Measurements from ENCODE around the gene HNRNPDL. TPM values are rescaled to one million over a fixed set of nuclear protein-coding genes. Genes with fewer than 3 reads are reported as not detected.
"Not testable (repeated sequence)": the region's sequence is repeated elsewhere in the genome, so short reads cannot be mapped to it uniquely, and the experiment has no call there.

HNRNPDL gene
- total RNA-seq (2014; rRNA removed; shearing (Covaris generic)) (224 and 319 TPM in 2 replicates), total RNA-seq (2022) (394 and 425 TPM in 2 replicates), Bru-seq, nascent RNA (percentile 100 among the genes with signal in this experiment), BruChase-seq, experiment 1, labeled RNA remaining after a 6-hour chase (percentile 99 among the genes with signal in this experiment), BruChase-seq, experiment 2, labeled RNA remaining after a 2-hour chase (percentile 100 among the genes with signal in this experiment)
- long read RNA-seq, transcript HNRNPDL-202 (9 exons, 1,402 nt) = minor isoform, 55 of 586 reads
- long read RNA-seq, transcript HNRNPDL-204 (7 exons, 2,404 nt) = minor isoform, 126 of 586 reads
- long read RNA-seq, transcript HNRNPDL-201 (8 exons, 3,781 nt) = major isoform, 262 of 586 reads
- long read RNA-seq, partial matches to known transcripts = 84 of 586 reads
- long read RNA-seq, other reads (novel, unspliced or antisense) = 52 of 586 reads

- Histone ChIP-seq H2AFZ (ENCODE audit: low read length) (peak within 1 kb of the TSS; percentile 59; the same call in 1 of the 2 replicates), H3K79me2 (ENCODE audit: insufficient read depth, low read depth, low read length) (peaks cover 86% of the 10 kb centered on the region), H4K20me1 (ENCODE audit: insufficient read depth, low read length) (peaks cover 55% of the 10 kb centered on the region), H3K9me3 (ENCODE audit: low read length) (no peaks in the 10 kb centered on the region), H3K4me1 (ENCODE audit: insufficient read depth, low read length, poor library complexity, severe bottlenecking) (peaks cover 53% of the 10 kb centered on the region), H3K4me2 (ENCODE audit: low read length) (peak within 1 kb of the TSS; percentile 80), H3K4me3 (ENCODE audit: low read depth, low read length, poor library complexity, severe bottlenecking) (peak within 1 kb of the TSS; percentile 99), H3K27ac (ENCODE audit: low read depth, low read length, poor library complexity, severe bottlenecking) (peak within 1 kb of the TSS; percentile 90), H3K36me3 (ENCODE audit: insufficient read depth, low read length) (peaks cover 69% of the 10 kb centered on the region), H3K9me2 (ENCODE audit: insufficient read depth, low read length) (no peaks in the 10 kb centered on the region)
- ChIA-PET CTCF (ENCODE audit: unreplicated experiment) (interaction anchor here (0.6 to 1.3 kb wide), 2 partner anchors 10 to 32 kb away, joined by 3 to 4 read pairs; no protein-coding TSS in a partner anchor), POLR2A (no interaction called here)
- no TSS peak for BruUV-seq (replicated peaks)
- TF ChIP-seq CTCF (conservative IDR thresholded peaks at IDR 0.05; ENCODE audit: low read length) (no peak), EZH2phosphoT487 (IDR thresholded peaks at IDR 0.05; ENCODE audit: borderline replicate concordance, low read depth, low read length) (no peak)
- peak; percentile 96 for DNase-seq (ENCODE audit: low spot score)
- intact Hi-C loops (cut with micrococcal nuclease; ENCODE audit: unreplicated experiment) = no loop called here
Measured at GRCh38 chr4:82430193-82430963, at the start of gene HNRNPDL, which contains the start of gene ENOPH1. TSS of gene HNRNPDL (minus strand) at chr4:82430462. CDS start at chr4:82429690, 772 bp downstream. TSS of gene ENOPH1 (plus strand) at chr4:82430590. CDS start at chr4:82430830, 240 bp downstream.

- H2AFZ ChIP-seq (ENCODE audit: low read length) = no peak overlapping the region
- H4K20me1 ChIP-seq (ENCODE audit: insufficient read depth, low read length) = no peaks in the 10 kb centered on the region
- no peak for TF ChIP-seq CTCF (conservative IDR thresholded peaks at IDR 0.05; ENCODE audit: low read length)
- TF ChIP-seq EZH2phosphoT487 (IDR thresholded peaks at IDR 0.05; ENCODE audit: borderline replicate concordance, low read depth, low read length) = no peak
- no peaks in the 10 kb centered on the region for H3K9me3 ChIP-seq (ENCODE audit: low read length)
- no peaks in the 10 kb centered on the region for H3K79me2 ChIP-seq (ENCODE audit: insufficient read depth, low read depth, low read length)
- no peak overlapping the region for H3K27ac ChIP-seq (ENCODE audit: low read depth, low read length, poor library complexity, severe bottlenecking)
- H3K9me2 ChIP-seq (ENCODE audit: insufficient read depth, low read length) = no peaks in the 10 kb centered on the region
- intact Hi-C loops (cut with micrococcal nuclease; ENCODE audit: unreplicated experiment) = no loop called here
- ChIA-PET POLR2A (interaction anchor here (0.6 kb wide), 1 partner anchor 1063 kb away, joined by 4 read pairs; no protein-coding TSS in a partner anchor), CTCF (ENCODE audit: unreplicated experiment) (no interaction called here)
- H3K4me3 ChIP-seq (ENCODE audit: low read depth, low read length, poor library complexity, severe bottlenecking) = no peak overlapping the region
- no peaks in the 10 kb centered on the region; the same call in 1 of the 2 replicates for H3K36me3 ChIP-seq (ENCODE audit: insufficient read depth, low read length)
- BruUV-seq (replicated peaks) = no TSS peak
- no peaks in the 10 kb centered on the region for H3K4me1 ChIP-seq (ENCODE audit: insufficient read depth, low read length, poor library complexity, severe bottlenecking)
- H3K4me2 ChIP-seq (ENCODE audit: low read length) = no peak overlapping the region
- no peak for DNase-seq (ENCODE audit: low spot score)
Measured at GRCh38 chr4:82479562-82479961, 49.3 kb upstream of the HNRNPDL start.

- CTCF ChIA-PET (ENCODE audit: unreplicated experiment); BruUV-seq (replicated peaks); H3K4me1 ChIP-seq (ENCODE audit: insufficient read depth, low read length, poor library complexity, severe bottlenecking); H3K4me2 ChIP-seq (ENCODE audit: low read length); H4K20me1 ChIP-seq (ENCODE audit: insufficient read depth, low read length); H3K9me2 ChIP-seq (ENCODE audit: insufficient read depth, low read length); H3K27ac ChIP-seq (ENCODE audit: low read depth, low read length, poor library complexity, severe bottlenecking); H3K4me3 ChIP-seq (ENCODE audit: low read depth, low read length, poor library complexity, severe bottlenecking); DNase-seq (ENCODE audit: low spot score); H2AFZ ChIP-seq (ENCODE audit: low read length); H3K9me3 ChIP-seq (ENCODE audit: low read length); intact Hi-C loops (cut with micrococcal nuclease; ENCODE audit: unreplicated experiment); POLR2A ChIA-PET; H3K79me2 ChIP-seq (ENCODE audit: insufficient read depth, low read depth, low read length); H3K36me3 ChIP-seq (ENCODE audit: insufficient read depth, low read length): not testable (repeated sequence)
Measured at GRCh38 chr4:82477469-82477868, 47.2 kb upstream of the HNRNPDL start.

- H3K9me2 ChIP-seq (ENCODE audit: insufficient read depth, low read length); DNase-seq (ENCODE audit: low spot score); H3K9me3 ChIP-seq (ENCODE audit: low read length); H3K4me2 ChIP-seq (ENCODE audit: low read length); CTCF ChIA-PET (ENCODE audit: unreplicated experiment); H3K36me3 ChIP-seq (ENCODE audit: insufficient read depth, low read length); H4K20me1 ChIP-seq (ENCODE audit: insufficient read depth, low read length); H3K4me3 ChIP-seq (ENCODE audit: low read depth, low read length, poor library complexity, severe bottlenecking); H3K4me1 ChIP-seq (ENCODE audit: insufficient read depth, low read length, poor library complexity, severe bottlenecking); BruUV-seq (replicated peaks); intact Hi-C loops (cut with micrococcal nuclease; ENCODE audit: unreplicated experiment); H3K79me2 ChIP-seq (ENCODE audit: insufficient read depth, low read depth, low read length); H3K27ac ChIP-seq (ENCODE audit: low read depth, low read length, poor library complexity, severe bottlenecking); H2AFZ ChIP-seq (ENCODE audit: low read length): not testable (repeated sequence)
- POLR2A ChIA-PET = interaction anchor here (0.6 kb wide), 1 partner anchor 1054 kb away, joined by 3 read pairs; no protein-coding TSS in a partner anchor
Measured at GRCh38 chr4:82475931-82476330, 45.7 kb upstream of the HNRNPDL start.
